Renal cortical epithelial cell (primary cell): ENCODE results near the gene LHX2. TPM values are rescaled to one million over a fixed set of nuclear protein-coding genes. Genes with fewer than 3 reads are reported as not detected.
"Not testable (repeated sequence)": the region's sequence is repeated elsewhere in the genome, so short reads cannot be mapped to it uniquely, and the experiment has no call there.

Experiments
- DNase-seq: peaks from one replicate; pipeline ENCODE4 v3.0.0-alpha.2; 2011; ENCODE audit warnings: low read depth
- total RNA-seq: library from RNA; depleted of rRNA; stranded (reverse); fragments of >200 nt; gene quantifications from 2 replicates; pipeline ENCODE4 v1.2.3, GENCODE V29; 2014

Gene LHX2, protein sequence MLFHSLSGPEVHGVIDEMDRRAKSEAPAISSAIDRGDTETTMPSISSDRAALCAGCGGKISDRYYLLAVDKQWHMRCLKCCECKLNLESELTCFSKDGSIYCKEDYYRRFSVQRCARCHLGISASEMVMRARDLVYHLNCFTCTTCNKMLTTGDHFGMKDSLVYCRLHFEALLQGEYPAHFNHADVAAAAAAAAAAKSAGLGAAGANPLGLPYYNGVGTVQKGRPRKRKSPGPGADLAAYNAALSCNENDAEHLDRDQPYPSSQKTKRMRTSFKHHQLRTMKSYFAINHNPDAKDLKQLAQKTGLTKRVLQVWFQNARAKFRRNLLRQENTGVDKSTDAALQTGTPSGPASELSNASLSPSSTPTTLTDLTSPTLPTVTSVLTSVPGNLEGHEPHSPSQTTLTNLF
- not detected in 2 replicates for total RNA-seq

DNA sequence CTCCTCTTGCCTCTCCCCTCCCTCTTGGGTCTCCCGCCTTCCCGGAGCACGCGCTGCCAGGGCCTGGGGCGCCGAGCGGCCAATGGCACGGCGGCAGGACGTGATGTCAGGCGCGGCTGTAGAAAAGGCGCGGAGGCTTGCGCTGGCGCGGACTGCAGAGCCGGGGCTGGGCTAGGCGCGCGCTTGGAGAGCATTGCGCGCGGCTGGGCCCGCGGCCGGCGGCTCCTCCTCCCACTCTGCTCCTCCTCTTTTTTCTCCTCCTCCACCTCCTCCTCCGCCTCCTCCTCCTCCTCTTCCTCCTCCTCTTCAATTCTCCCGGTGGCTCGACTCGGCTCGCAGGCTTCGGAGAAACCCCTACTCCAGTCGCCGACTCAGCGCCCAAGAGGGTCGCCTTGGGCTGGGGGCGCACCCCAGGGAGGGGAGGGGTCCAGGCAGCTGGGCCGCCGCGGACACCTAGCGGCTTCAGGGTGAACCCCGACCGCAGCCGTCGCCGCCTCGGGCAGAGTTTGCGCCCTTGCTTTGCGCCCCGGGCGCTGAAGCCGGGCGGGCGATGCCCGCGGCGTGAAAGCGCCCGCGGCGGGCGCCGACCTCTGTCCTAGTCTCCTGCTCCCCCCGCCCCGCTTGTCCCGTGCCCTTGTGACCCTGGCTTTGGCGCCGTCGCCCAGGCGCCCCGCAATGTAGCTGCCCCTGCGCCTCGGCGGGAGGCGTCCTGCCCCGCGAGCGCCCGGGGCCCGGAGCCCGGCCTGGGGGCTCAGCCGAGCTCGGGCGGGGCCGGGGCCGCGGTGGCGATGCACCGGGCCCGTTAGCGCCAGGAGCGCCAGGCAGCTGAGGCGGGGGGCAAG lies at the start of gene LHX2:
LHX2 (plus strand) TSS at position 309 of the 842 bp plus-strand sequence. CDS start 581 bp downstream, outside the sequence.
- DNase-seq, result no peak

DNA sequence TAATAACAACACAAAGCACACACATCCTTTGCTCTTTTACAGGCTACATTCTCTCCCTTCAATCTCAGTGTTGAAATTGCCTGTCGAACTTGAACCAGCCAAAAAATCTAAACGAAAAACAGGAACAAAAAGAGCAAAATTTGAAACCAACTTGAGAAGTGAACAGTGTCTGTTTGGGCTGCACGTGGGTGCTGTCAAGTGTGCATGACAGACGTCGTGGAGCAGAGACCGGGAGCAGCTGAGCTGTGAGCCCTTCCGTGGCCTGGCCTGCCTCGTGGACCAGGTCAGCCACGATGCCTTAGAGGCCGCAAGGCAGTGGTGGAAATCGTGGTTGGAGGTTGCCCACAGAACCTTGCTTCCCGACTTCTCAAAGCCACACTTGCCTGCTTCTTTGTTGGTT lies 46.8 kb upstream of the LHX2 start:
- no peak for DNase-seq

DNA sequence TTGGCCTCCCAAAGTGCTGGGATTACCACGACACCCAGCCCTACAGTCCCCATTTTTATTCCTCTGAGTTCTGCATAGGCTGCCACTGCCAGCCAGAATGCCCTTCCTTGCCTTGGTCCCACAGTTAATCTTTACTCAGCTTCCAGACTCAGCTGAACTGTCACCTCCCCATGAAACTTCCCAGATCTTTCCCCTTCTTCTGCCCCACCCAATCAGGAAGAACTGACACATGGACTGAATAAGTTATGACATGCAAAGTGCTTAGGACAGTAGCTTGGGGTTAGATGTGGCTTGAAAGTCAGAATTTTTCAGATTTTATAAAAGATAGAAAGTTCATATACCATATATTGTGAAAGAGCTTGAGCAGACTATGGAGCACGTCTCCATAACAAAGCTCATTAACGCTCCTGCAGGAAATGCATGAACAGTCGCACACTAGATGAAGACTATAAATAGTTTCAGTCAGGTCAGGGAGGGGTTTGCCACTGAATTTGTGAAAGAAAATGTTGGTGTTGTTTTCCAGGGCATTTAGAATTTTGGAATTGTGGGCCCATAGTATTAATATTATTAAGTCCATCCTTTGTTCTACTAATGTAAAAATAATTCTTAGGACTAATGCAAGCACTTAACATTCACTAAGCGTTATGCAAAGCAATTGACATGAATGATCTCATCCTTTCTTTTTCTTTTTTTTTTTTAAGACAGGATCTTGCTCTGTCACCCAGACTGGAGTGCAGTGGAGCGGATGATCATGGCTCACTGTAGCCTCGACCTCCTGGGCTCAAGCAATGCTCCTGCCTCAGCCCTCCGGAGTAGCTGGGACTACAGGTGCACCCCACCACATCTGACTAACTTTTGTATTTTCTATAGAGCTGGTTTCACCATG lies 45.5 kb upstream of the LHX2 start:
- DNase-seq, result no peak

DNA sequence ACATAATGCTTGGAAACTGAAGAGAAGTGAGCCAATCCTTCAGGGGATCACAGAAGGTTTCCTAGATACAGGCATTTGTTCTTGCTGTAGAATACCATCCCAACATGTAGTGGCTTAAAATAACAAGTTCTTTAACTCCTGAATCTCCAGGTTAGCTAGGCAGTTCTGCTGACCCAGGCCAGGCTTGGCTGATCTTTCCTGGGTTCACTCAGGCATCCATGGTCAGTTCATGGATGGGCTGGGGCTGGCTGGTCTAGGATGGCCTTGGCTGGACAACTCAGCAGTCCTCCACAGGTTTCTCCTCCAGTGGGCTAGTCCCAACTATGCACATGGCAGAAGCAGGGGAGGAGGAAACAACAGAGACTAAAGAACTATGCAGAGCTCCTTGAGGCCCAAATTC lies 44.2 kb upstream of the LHX2 start:
- DNase-seq, result no peak

DNA sequence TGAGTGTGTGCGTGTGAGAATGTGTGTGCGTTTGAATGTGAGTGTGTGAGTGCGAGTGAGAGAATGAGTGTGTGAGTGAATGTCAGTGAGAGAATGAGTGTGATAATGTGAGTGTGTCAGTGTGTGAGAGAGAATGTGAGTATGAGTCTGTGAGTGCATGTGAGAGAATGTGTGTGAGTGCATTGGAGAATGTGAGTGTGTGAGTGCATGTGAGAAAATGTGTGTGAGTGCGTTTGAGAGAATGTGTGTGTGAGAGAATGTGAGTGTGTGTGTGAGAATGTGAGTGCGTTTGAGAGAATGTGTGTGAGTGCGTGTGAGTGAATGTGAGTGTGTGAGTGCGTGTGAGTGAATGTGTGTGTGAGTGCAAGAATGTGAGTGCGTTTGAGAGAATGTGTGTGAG lies 39.0 kb upstream of the LHX2 start:
- no peak for DNase-seq

DNA sequence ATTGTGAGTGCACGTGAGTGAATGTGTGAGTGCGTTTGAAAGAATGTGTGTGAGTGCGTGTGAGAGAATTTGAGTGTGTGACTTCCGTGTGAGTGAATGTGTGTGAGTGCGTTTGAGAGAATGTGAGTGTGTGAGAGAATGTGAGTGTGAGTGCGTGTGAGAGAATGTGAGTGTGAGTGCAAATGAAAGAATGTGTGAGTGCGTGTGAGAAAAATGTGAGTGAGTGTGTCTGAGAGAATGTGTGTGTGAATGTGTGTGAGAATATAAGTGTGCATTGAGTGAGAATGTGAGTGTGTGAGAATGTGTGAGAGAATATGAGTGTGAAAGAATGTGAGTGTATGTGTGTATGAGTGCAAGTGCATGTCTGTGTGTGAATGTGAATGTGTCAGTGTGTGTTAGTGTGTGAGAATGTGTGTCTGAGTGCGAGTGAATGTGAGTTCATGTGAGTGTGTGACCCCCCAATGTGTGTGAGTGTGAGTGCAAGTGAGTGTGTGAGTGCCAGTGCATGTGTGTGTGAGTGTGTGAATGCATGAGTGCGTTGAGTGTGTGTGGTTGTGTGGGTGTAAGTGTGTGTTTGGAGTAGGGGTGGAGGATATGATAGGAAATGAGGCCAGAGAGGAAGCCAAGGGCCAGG lies 37.9 kb upstream of the LHX2 start:
- no peak for DNase-seq

DNA sequence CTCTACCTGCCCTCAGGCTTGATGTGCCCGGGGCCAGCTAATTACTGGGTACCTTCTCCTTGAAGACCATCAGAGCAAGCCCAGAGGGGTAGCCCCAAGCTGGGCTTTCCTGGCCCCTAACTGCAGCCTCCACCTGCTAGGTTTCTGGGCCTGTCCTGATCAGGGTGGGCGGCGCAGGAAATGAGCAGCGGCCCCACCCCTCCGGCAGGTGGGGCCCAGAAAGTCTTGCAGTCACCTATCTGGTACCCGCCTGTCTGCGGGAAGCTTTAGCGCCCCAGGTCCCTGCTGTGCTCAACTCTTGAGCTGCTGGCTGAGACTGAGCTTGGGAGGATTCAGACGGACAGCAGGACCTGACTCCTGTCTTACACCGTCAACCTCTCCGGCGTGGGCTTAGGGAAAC lies 37.1 kb upstream of the LHX2 start:
- DNase-seq, result no peak

DNA sequence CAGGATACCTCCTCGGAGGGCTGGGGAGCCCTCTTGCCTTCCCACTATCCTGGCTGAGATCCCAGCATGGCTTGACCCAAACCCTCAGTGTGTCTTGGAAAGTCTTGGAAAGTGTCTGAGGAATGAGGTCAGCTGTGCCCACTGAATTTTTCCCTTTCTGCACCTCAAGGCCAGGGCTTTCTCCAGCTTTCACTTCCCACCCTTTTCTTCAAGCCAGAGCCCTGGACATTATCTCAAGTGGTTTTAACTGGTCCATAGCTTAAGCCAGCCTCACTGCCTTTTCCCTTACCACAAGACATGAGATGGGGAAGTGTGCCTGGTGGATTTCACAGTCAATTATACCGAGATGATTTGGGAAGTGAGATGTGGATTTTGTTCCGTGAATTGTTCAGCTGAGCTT lies 35.7 kb upstream of the LHX2 start:
- no peak for DNase-seq

DNA sequence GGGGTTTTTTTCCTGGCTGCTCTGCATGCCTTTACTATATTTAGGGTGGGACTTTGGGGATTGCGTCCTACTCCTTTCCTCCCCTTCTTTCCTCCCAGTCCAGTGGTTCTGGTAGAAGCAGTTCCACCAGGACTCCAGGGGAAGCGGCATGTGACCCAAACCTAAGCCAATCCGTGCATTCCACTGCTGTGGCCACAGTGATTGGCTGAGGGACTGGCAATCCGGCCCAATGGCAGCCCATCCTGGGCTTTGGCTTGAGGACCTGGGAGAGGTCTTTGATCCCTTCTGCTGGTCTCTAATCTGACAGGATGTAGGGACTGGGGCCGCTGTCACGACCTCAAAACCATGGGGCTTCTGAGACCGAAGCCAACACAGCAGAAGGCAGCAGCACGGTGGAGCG lies 35.0 kb upstream of the LHX2 start:
- DNase-seq, result not testable (repeated sequence)

DNA sequence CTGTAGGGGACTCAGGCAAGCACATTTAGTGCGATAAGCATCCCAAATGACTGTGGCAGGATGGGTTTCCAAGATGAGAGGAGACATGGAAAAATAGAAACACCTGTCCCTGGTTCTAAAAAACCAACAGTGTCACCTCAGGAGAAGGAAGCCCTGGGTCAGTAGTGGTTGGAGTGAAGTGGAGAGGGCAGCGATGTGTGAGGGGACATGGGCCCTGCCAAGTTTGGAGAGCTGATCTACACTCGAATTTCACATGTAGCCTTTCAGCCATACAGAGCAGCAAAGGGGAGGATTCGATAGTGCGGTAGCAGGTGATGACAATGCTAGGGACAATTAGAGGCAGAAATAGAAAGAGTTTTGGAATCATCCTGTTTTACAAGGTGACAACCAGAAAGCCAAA lies 32.6 kb upstream of the LHX2 start:
- no peak for DNase-seq

DNA sequence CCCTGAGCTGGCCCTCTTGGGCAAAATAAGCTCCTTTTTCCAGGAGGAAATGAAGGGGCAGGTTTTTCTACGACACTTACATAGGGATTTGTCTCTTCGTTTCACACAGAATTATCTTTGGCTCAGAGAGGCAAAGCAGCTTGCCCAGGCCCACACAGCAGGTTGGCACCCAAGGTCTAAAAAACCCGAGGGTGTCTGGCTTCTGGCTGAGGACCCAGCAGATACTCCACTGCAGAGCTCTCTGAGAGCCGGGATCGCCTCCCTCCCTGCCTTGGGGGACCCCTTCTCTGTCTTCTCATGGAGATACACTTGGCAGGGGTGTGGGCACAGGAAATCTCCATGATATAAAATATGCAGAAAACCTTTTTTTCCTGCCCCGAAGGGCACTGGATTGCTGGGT lies 29.0 kb upstream of the LHX2 start:
- DNase-seq, result no peak

DNA sequence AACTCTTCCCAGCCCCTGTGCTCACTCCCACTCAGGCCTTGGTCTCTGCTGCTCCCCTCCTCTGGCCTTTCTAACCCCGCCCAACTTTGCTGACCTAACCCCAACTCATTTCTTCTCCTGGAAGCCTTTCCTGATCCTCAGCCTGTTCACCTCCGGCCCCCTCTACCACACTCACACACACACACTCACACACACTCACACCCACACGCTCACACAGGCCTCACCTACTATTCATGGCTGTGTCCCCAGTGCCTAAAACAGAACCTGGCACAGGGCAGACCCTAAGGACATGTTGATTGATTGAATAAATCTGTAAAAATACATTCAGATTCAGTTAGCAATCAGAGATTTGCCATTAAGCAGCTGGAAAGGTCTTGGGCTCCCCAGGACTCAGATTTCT lies 28.5 kb upstream of the LHX2 start:
- no peak for DNase-seq

DNA sequence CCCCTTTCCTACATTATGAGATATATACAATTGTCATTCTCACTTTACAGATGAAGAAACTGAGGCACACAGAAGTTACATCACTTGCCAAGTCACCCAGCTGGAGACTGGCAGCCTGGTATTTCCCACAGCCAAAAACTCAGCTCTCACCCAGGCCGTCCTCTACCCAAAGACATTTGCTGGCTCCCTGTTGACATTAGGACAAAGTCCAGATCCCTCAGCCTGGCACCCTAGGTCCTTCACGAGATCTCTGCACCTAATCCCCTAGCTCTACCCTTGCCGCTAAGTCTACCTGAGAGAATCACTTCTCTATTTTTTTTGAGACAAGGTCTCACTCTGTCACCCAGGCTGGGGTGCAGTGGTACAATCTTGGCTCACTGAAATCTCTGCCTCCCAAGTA lies 26.8 kb upstream of the LHX2 start:
- DNase-seq, result no peak

DNA sequence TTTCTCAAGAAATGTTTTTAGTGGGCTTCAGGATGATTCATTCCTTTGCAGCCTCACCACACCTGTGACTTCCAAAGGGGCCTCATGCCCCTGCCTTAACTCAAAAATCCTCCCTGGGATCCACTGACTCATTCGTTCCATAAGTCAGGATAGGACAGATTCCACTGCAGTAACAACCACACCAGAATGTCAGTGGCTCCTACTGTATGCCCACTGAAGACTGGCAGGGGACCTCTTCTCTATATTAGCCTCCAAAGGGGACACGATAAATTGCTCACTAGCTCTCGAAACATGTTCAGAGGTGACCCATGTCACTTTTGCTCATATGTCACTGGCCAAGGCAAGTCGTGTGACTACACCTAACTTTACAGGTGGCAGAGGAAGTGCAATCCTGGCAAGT lies 25.7 kb upstream of the LHX2 start:
- no peak for DNase-seq

DNA sequence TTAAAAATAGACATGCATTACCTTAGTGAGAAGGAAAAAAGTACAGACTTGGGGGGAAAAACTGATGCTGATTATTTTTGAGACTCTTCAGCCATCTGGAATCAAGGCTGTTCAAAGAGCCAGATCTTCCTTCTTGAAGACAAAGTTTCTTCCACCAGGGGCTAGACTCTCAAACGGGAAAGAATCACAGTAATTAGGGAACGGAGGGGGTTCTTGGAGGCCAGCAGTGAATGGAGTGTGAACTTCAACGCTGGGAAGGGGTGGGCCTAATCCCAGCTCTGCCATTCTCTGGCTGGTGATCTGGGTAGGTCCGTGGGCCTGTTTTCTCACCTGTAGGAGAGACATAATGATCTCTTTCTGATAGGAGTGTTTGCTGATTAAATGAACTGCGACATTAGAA lies 21.1 kb upstream of the LHX2 start:
- DNase-seq, result no peak

DNA sequence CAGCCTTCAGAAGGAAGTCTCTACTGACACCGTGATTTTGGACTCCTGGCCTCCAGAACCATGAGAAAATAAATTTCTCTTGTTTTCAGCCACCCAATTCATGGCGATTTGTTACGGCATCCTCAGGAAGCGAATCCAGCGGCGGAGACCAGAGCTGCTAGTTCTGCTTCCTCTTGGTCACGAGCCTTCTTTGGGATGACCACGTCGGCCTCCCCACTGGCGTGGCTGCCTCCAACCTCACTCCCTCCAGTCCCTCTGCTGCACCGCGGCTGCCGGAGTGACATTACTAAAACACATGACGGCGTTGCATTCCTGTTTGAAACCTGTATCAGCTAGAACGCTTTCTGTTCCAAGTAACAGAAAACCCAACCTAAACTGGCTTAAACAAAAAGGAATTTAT lies 18.9 kb upstream of the LHX2 start:
- not testable (repeated sequence) for DNase-seq

DNA sequence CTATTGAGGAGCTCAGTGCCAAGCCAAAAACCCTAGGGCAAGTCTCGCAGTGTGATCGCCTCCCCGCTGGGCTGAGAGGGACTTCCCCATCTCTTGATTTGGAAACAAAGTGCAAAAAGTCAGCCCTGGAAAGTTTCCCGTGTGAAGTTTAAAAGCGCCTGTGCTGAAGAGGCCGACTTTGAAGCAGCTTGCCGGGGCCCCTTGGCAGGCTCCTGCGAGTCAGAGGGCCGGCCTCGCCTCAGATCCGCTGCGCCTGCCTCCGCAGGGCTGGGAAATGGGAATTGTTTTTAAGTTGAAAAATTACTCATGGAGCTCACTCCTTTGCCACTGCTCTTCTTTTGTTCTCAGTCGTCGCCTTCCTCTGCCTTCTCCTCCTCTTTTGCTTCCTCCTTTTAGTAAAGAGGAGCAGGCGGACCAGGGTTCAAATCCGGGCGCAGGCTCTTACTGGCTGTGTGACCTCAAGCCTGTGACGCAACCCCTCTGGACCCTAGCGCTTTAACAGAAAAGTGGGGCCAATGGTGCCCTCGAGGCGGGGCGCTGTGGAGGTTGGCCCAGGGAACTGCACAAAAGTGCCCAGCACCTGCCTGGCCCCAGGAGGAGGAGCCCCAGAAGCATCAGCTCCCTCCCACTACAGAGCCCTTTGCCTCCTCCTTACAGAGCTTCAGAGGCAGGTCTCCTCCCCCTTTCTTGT lies 14.7 kb upstream of the LHX2 start:
- DNase-seq, result no peak

DNA sequence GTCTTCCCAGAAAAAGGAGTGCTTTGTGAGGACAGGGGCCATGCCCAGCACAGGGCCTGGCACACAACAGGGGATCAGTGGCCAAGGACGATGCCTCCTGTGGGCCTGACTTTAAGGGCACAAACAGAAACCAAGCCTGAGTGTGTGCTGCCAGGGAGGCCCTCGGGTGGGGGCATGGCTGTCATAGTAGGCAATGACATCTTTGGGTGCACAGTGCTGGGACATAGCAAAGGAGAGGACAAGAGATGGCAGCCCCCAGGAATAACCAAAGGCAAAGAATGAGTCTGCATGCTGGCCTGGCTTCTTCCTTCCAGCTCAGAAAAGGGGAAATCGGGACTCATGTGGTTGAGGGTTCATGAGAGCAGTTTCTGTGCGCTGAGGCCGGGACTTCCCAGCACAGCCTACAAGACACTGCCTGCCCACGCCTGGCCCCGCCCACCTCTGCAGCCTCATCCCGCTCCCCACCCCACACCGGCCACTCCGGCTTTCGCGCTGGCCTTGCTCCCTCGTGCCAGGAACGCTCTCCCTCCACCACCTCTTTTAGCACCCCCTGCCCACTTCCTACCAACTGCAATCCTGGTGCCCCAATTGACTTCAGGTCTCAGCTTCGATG lies 13.8 kb upstream of the LHX2 start:
- DNase-seq, result peak; percentile 22

DNA sequence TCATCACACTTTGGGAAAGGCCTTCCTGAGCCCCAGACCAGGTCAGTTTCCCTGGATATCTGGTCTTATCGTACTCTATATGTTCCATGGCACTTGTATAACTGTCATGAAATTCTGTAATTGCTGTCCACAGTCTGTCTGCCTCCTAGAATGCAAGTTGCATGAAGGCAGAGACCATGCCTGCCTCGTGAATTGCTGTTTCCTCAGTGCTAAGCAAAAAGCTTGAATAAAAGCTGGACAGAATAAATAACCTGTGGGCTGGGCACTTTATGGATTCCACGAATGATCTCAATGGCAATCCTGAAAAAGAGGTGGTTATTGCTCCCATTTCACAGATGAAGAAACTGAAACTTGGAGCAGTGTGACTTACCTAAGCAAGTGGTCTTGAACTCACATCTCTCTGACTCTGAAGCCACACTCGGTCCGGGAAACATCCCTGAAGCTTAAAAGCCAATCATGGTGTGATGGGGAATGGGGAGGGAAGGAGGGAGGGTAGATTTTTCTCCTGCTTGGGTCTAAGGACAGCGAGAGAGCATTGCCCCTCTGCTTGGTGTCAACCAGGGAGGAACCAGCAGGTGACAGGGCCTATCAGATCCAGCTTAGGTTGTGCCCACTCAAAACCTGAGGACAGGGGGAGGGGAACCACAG lies 13.2 kb upstream of the LHX2 start:
- DNase-seq, result no peak

DNA sequence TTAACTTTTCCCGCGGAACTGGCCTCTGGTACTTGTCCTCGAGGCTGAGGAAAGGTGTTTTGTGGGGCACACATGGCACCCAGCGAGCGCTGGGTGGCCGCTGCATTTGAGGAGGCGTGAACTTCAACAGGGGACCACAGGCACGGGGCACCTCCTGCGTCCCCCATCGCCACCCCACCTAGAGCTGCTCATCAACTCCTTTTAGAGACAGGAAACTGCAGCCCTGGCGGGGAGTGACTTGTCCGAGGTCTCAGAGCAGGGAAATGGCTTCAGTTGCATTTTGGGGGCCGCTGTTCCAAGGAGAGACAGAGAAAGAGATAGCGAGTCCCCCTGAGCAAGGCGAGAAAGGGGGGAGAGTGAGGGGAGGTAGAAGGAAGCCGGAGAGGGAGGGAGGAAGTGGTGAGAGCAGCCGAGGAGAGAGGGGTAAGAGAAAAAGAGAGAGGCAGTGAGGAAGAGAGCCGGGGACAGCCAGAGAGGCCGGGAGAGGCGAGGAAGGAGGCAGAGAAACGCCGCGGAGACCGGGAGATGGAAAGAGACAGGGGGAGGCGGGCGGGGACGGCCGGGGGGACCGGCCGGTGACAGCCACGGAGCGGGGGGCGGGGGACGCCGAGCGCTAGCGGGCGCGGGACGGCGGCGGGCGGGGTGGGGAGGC lies 12.5 kb upstream of the LHX2 start:
- no peak for DNase-seq
